H1 (cell line): ENCODE measurements around the gene CNNM2. TPM values are rescaled to one million over a fixed set of nuclear protein-coding genes. Genes with fewer than 3 reads are reported as not detected.

Experiments
- CTCF ChIA-PET: fragments of 300-600 bp; sonication (Branson Sonifier 250); formaldehyde crosslinking; loops from one replicate; lab custom pipeline; 2021; ENCODE audit not compliant: partially characterized antibody; lab: Charles Lee
- POLR2A ChIA-PET: fragments of 300-600 bp; sonication (Branson Sonifier 250); formaldehyde crosslinking; loops from one replicate; lab custom pipeline; 2021; ENCODE audit warnings: inconsistent platforms; ENCODE audit not compliant: partially characterized antibody; lab: Charles Lee
- DNase-seq, 2 experiments: peaks; one replicate each; pipeline versions ENCODE4 v3.0.0 to v3.0.0-alpha.2; 2010 to 2022; ENCODE audit warnings: low spot score in 2 of 2, low read depth in 1 of 2, mixed read lengths in 1 of 2
- FAIRE-seq: peaks from 2 replicates; lab custom pipeline; 2011; peaks lifted over from hg19 to GRCh38; lab: Jason Lieb, UNC
- H2AFZ ChIP-seq: 2 replicates; pipeline ENCODE4 v1.8.1; 2012; ENCODE audit warnings: low read length, inconsistent platforms
- H2AK5ac ChIP-seq: 2 replicates; pipeline ENCODE4 v1.6.1; 2013; ENCODE audit warnings: low read depth, low read length
- H2BK120ac ChIP-seq: replicated peaks from 2 replicates; pipeline ENCODE3; 2013; ENCODE audit warnings: low read depth, low read length, inconsistent platforms
- H2BK12ac ChIP-seq: 2 replicates; pipeline ENCODE4 v1.6.1; 2013; ENCODE audit warnings: low read depth, low read length
- H2BK15ac ChIP-seq: 2 replicates; pipeline ENCODE4 v1.6.1; 2013; ENCODE audit warnings: low read length
- H2BK20ac ChIP-seq: 2 replicates; pipeline ENCODE4 v1.6.1; 2013; ENCODE audit warnings: low read length
- H2BK5ac ChIP-seq: 2 replicates; pipeline ENCODE4 v1.6.1; 2013; ENCODE audit warnings: low read depth, low read length
- H3K14ac ChIP-seq: 2 replicates; pipeline ENCODE4 v1.6.1; 2013; ENCODE audit warnings: inconsistent platforms; ENCODE audit not compliant: insufficient read length
- H3K18ac ChIP-seq: 2 replicates; pipeline ENCODE4 v1.6.1; 2013; ENCODE audit warnings: low read length; ENCODE audit errors: extremely low read depth
- H3K23ac ChIP-seq: 2 replicates; pipeline ENCODE4 v1.6.1; 2013; ENCODE audit warnings: inconsistent platforms; ENCODE audit not compliant: insufficient read length
- H3K23me2 ChIP-seq: 2 replicates; pipeline ENCODE4 v1.6.1; 2013; ENCODE audit warnings: low read depth, low read length
- H3K27ac ChIP-seq: 2 replicates; pipeline ENCODE4 v1.6.1; 2011; ENCODE audit warnings: low read depth, low read length, inconsistent platforms
- H3K27me3 ChIP-seq, 4 experiments: replicated peaks in 1 of 4; 1 replicate in 1 of 4; 2 replicates in 3 of 4; pipeline versions ENCODE4 v1.6.1 to v1.8.1; 2011 to 2013; ENCODE audit warnings: low read length in 3 of 4, mild to moderate bottlenecking in 3 of 4, inconsistent platforms in 2 of 4, mixed read lengths in 2 of 4, moderate library complexity in 1 of 4; ENCODE audit not compliant: control insufficient read depth in 3 of 4, insufficient read depth in 3 of 4; ENCODE audit errors: extremely low read depth in 1 of 4
- H3K36me3 ChIP-seq, 4 experiments: 2 replicates each; pipeline versions ENCODE4 v1.6.1 to v1.8.1; 2011 to 2013; ENCODE audit warnings: mild to moderate bottlenecking in 4 of 4, low read length in 3 of 4, moderate library complexity in 2 of 4, control low read depth in 1 of 4, inconsistent platforms in 1 of 4; ENCODE audit not compliant: insufficient read depth in 4 of 4, control insufficient read depth in 2 of 4
- H3K4ac ChIP-seq: replicated peaks from 2 replicates; pipeline ENCODE3; 2013; ENCODE audit warnings: low read length, low read depth, mixed read lengths, inconsistent platforms; ENCODE audit not compliant: insufficient read length
- H3K4me1 ChIP-seq, 4 experiments: replicated peaks in 1 of 4; 1 replicate in 1 of 4; 2 replicates in 3 of 4; pipeline versions ENCODE4 v1.6.1 to v1.8.1; 2011 to 2013; ENCODE audit warnings: low read length in 3 of 4, inconsistent platforms in 2 of 4, mixed read lengths in 1 of 4; ENCODE audit not compliant: insufficient read depth in 4 of 4, control insufficient read depth in 3 of 4
- H3K4me2 ChIP-seq, 2 experiments: 2 replicates each; pipeline versions ENCODE4 v1.6.1 to v1.8.1; 2011 to 2013; ENCODE audit warnings: low read depth in 2 of 2, low read length in 2 of 2, control low read depth in 1 of 2, inconsistent platforms in 1 of 2, mild to moderate bottlenecking in 1 of 2; ENCODE audit not compliant: insufficient read depth in 1 of 2
- H3K4me3 ChIP-seq, 4 experiments: fragments of 200-600, 300-600 bp in 1 of 4; sonication (generic), shearing (Covaris generic), sonication (Bioruptor Twin) in 1 of 4; 2 replicates each; pipeline versions ENCODE4 v1.5.1 to v1.8.1; 2011 to 2016; ENCODE audit warnings: low read length in 4 of 4, low read depth in 3 of 4, control low read depth in 2 of 4, inconsistent platforms in 2 of 4, mild to moderate bottlenecking in 2 of 4, mixed read lengths in 1 of 4, moderate library complexity in 1 of 4; ENCODE audit not compliant: insufficient read depth in 2 of 4; ENCODE audit errors: extremely low read depth in 1 of 4
- H3K56ac ChIP-seq: replicated peaks from 2 replicates; pipeline ENCODE3; 2013; ENCODE audit warnings: low read depth, mild to moderate bottlenecking, mixed read lengths, low read length, inconsistent platforms; ENCODE audit not compliant: insufficient read length
- H3K79me1 ChIP-seq: 2 replicates; pipeline ENCODE4 v1.6.1; 2013; ENCODE audit warnings: low read depth, low read length, control low read depth
- H3K79me2 ChIP-seq, 2 experiments: 2 replicates each; pipeline versions ENCODE4 v1.6.1 to v1.8.1; 2012 to 2013; ENCODE audit warnings: low read length in 2 of 2, mild to moderate bottlenecking in 2 of 2, inconsistent platforms in 1 of 2; ENCODE audit not compliant: insufficient read depth in 2 of 2, control insufficient read depth in 1 of 2
- H3K9ac ChIP-seq, 4 experiments: replicated peaks in 1 of 4; 1 replicate in 1 of 4; 2 replicates in 3 of 4; pipeline versions ENCODE4 v1.6.1 to v1.8.1; 2011 to 2013; ENCODE audit warnings: low read depth in 3 of 4, low read length in 3 of 4, control low read depth in 2 of 4, mild to moderate bottlenecking in 2 of 4, moderate library complexity in 2 of 4, inconsistent platforms in 1 of 4; ENCODE audit errors: extremely low read depth in 1 of 4
- H3K9me3 ChIP-seq, 2 experiments: 2 replicates each; pipeline versions ENCODE4 v1.6.1 to v1.8.1; 2012 to 2013; ENCODE audit warnings: mild to moderate bottlenecking in 2 of 2, moderate library complexity in 2 of 2, control low read depth in 1 of 2, inconsistent platforms in 1 of 2, low read depth in 1 of 2, low read length in 1 of 2, mixed read lengths in 1 of 2; ENCODE audit not compliant: insufficient read depth in 2 of 2
- H4K20me1 ChIP-seq, 2 experiments: replicated peaks in 1 of 2; 2 replicates each; pipeline versions ENCODE3 to v1.8.1; 2011 to 2013; ENCODE audit warnings: inconsistent platforms in 2 of 2, low read length in 2 of 2, mild to moderate bottlenecking in 1 of 2; ENCODE audit not compliant: insufficient read depth in 2 of 2, control insufficient read depth in 1 of 2
- H4K5ac ChIP-seq: 2 replicates; pipeline ENCODE4 v1.6.1; 2013; ENCODE audit warnings: low read length, low read depth, mixed read lengths, inconsistent platforms; ENCODE audit not compliant: insufficient read length
- H4K8ac ChIP-seq: 2 replicates; pipeline ENCODE4 v1.8.0; 2013; ENCODE audit warnings: mild to moderate bottlenecking, moderate library complexity, low read length, inconsistent platforms; ENCODE audit not compliant: insufficient read depth; ENCODE audit errors: extremely low read depth
- H4K91ac ChIP-seq: replicated peaks from 2 replicates; pipeline ENCODE3; 2013; ENCODE audit warnings: low read length, mixed read lengths, inconsistent platforms; ENCODE audit not compliant: insufficient read length
- BRCA1 ChIP-seq: IDR thresholded peaks from 2 replicates; pipeline ENCODE4 v1.6.1; 2012; ENCODE audit warnings: low read depth, low read length, improper control_type of control experiment
- CHD2 ChIP-seq: IDR thresholded peaks from 2 replicates; pipeline ENCODE4 v1.6.1; 2012; ENCODE audit warnings: low read length, improper control_type of control experiment
- CTCF ChIP-seq, 3 experiments: IDR thresholded peaks; 1 replicate in 2 of 3; 2 replicates in 1 of 3; pipeline versions ENCODE4 v1.5.1 to v1.6.1; 2011; ENCODE audit warnings: low read length in 3 of 3, mild to moderate bottlenecking in 3 of 3, inconsistent platforms in 2 of 3, low read depth in 1 of 3, moderate library complexity in 1 of 3; ENCODE audit not compliant: insufficient read depth in 1 of 3; ENCODE audit errors: control extremely low read depth in 1 of 3
- EGR1 ChIP-seq: IDR thresholded peaks from 2 replicates; pipeline ENCODE4 v1.6.1; 2011; ENCODE audit warnings: low read depth, low read length, borderline replicate concordance
- EZH2 ChIP-seq: fragments of 200-600 bp; sonication (generic); IDR thresholded peaks from 2 replicates; pipeline ENCODE4 v1.7.1; 2012; ENCODE audit warnings: low read depth, mild to moderate bottlenecking, moderate library complexity, low read length, inconsistent platforms; ENCODE audit not compliant: severe bottlenecking
- JUND ChIP-seq: IDR thresholded peaks from 2 replicates; pipeline ENCODE4 v1.6.1; 2011; ENCODE audit warnings: mild to moderate bottlenecking, improper control_type of control experiment, low read length
- NANOG ChIP-seq: IDR thresholded peaks from 2 replicates; pipeline ENCODE4 v1.6.1; 2011; ENCODE audit warnings: low read length, low read depth, mild to moderate bottlenecking, inconsistent platforms; ENCODE audit not compliant: insufficient read depth, poor library complexity, severe bottlenecking
- NRF1 ChIP-seq: IDR thresholded peaks from 2 replicates; pipeline ENCODE4 v1.6.1; 2011; ENCODE audit warnings: mild to moderate bottlenecking, low read depth, low read length, improper control_type of control experiment
- RBBP5 ChIP-seq: IDR thresholded peaks from 2 replicates; pipeline ENCODE4 v1.7.1; 2012; ENCODE audit warnings: low read depth, mild to moderate bottlenecking, inconsistent platforms, low read length, moderate library complexity, borderline replicate concordance
- RFX5 ChIP-seq: IDR thresholded peaks from 2 replicates; pipeline ENCODE4 v1.6.1; 2011; ENCODE audit warnings: low read depth, low read length, improper control_type of control experiment, borderline replicate concordance
- SRF ChIP-seq: IDR thresholded peaks from 2 replicates; pipeline ENCODE4 v1.6.1; 2011; ENCODE audit warnings: mild to moderate bottlenecking, low read depth, low read length, moderate library complexity
- TAF7 ChIP-seq: optimal IDR thresholded peaks from 2 replicates; pipeline ENCODE3; 2011; ENCODE audit warnings: low read depth, mild to moderate bottlenecking, inconsistent platforms, low read length, moderate library complexity, borderline replicate concordance
- WGBS, 2 experiments: shearing (Covaris generic) in 1 of 2; methylation state at CpG; one replicate each; pipeline versions ENCODE4 v1.1.6 to v1.1.7; 2013 to 2015; ENCODE audit warnings: low lambda C conversion rate in 2 of 2, mixed read lengths in 2 of 2, inconsistent platforms in 1 of 2, low coverage in 1 of 2, missing lambda C conversion rate in 1 of 2; ENCODE audit not compliant: insufficient replicate concordance in 2 of 2, insufficient coverage in 1 of 2, insufficient read length in 1 of 2; ENCODE audit errors: extremely low coverage in 1 of 2, missing lambda C conversion rate in 1 of 2; 5-methylcytosine and 5-hydroxymethylcytosine counted together
- polyA plus RNA-seq, 7 experiments: library from polyadenylated mRNA; depleted of rRNA in 3 of 7; stranded (reverse) in 5 of 7; unstranded in 2 of 7; fragments of >200 nt in 5 of 7; fragments of 200-250 nt in 2 of 7; gene quantifications; 1 replicate in 5 of 7; 2 replicates in 1 of 7; 4 replicates in 1 of 7; pipeline versions ENCODE4 v1.2.1 to v1.2.3, GENCODE V29; 2011 to 2013; ENCODE audit warnings: missing spikeins in 2 of 7, mixed read lengths in 2 of 7
- total RNA-seq: library from RNA; stranded (reverse); fragmentation: NEBNext Ultra II Directional; extraction: Animal tissue kit (Norgen Biotek cat#: 25700); gene quantifications from 2 replicates; pipeline ENCODE4 v1.2.1, GENCODE V29; 2021

Gene CNNM2
- total and polyA plus RNA-seq, 2 of the 8 experiments (the other 6 are each of a cell fraction or from before 2014, with no cell fraction given), result 7.3 to 23.6 TPM

GRCh38 chr10:102931643-102932042 lies 13.5 kb downstream of the CNNM2 start:
- no peak overlapping the region for H4K91ac ChIP-seq
- no peaks in the 10 kb centered on the region for H3K9me3 ChIP-seq
- 89% methylated on average over 5 of the region's 5 CpGs; no CpG with 5 or more reads in 1 of the 2 experiments for WGBS, 2 experiments
- H4K20me1 ChIP-seq, result no peaks in the 10 kb centered on the region
- ChIA-PET CTCF (interaction anchor here (0.6 to 1.2 kb wide), 2 partner anchors 14 to 107 kb away, joined by 3 to 4 read pairs; partner anchors contain the start of gene CNNM2), POLR2A (no interaction called here)
- H2BK120ac ChIP-seq, result no peak overlapping the region
- H3K27me3 ChIP-seq, result no peaks in the 10 kb centered on the region
- H3K18ac ChIP-seq, result no peak overlapping the region
- no peak overlapping the region for H3K4ac ChIP-seq
- H3K23ac ChIP-seq, result no peak overlapping the region
- no peak for FAIRE-seq
- DNase-seq, result no peak
- no peak overlapping the region for H4K5ac ChIP-seq
- H2BK15ac ChIP-seq, result no peak overlapping the region
- no peak overlapping the region for H2BK20ac ChIP-seq
- H3K9ac ChIP-seq, result no peak overlapping the region
- H3K23me2 ChIP-seq, result no peaks in the 10 kb centered on the region
- H3K4me2 ChIP-seq, result no peak overlapping the region
- no peak overlapping the region for H3K4me3 ChIP-seq
- H3K56ac ChIP-seq, result no peak overlapping the region
- H3K27ac ChIP-seq, result no peak overlapping the region
- no peak overlapping the region for H3K14ac ChIP-seq
- no peak overlapping the region for H2AK5ac ChIP-seq
- H3K4me1 ChIP-seq, result no peaks in the 10 kb centered on the region
- H2AFZ ChIP-seq, result no peak overlapping the region
- no peaks in the 10 kb centered on the region for H3K36me3 ChIP-seq
- H3K79me2 ChIP-seq, result peaks cover 0 to 5% of the 10 kb centered on the region in 2 experiments; a peak in 2 of 4 replicates
- no peak overlapping the region for H4K8ac ChIP-seq
- H2BK5ac ChIP-seq, result no peak overlapping the region
- H3K79me1 ChIP-seq, result peaks cover 2% of the 10 kb centered on the region; the same call in 1 of the 2 replicates
- H2BK12ac ChIP-seq, result no peak overlapping the region
- TF ChIP-seq NRF1 (no peak), SRF (no peak), EGR1 (no peak), TAF7 (no peak), BRCA1 (no peak), NANOG (no peak), RFX5 (no peak), RBBP5 (no peak), JUND (no peak), CHD2 (no peak), EZH2 (no peak), CTCF (IDR thresholded peaks at IDR 0.05; ENCODE audit: control extremely low read depth in 1 of 3, insufficient read depth in 1 of 3, low read depth in 1 of 3, low read length in 3 of 3) (no peak)
